G401 (cell line): Measurements from ENCODE around the gene FAM120B. TPM values are rescaled to one million over a fixed set of nuclear protein-coding genes. Genes with fewer than 3 reads are reported as not detected.

ENCODE experiments used
- DNase-seq: peaks from one replicate; pipeline ENCODE4 v3.0.0-alpha.2; 2015; ENCODE audit warnings: low spot score
- in situ Hi-C: cut with HindIII; loops from 2 replicates; pipeline ENCODE4 v1.10.0; 2016; ENCODE audit warnings: low sequenced_read_pairs, mixed read lengths
- total RNA-seq: library from RNA; depleted of rRNA; stranded (reverse); fragments of >200 nt; shearing (Covaris generic); gene quantifications from 2 replicates; pipeline ENCODE4 v1.2.3, GENCODE V29; 2014

The FAM120B gene
- total RNA-seq, 1 experiment from 2014 or later = 9.4 TPM

DNA sequence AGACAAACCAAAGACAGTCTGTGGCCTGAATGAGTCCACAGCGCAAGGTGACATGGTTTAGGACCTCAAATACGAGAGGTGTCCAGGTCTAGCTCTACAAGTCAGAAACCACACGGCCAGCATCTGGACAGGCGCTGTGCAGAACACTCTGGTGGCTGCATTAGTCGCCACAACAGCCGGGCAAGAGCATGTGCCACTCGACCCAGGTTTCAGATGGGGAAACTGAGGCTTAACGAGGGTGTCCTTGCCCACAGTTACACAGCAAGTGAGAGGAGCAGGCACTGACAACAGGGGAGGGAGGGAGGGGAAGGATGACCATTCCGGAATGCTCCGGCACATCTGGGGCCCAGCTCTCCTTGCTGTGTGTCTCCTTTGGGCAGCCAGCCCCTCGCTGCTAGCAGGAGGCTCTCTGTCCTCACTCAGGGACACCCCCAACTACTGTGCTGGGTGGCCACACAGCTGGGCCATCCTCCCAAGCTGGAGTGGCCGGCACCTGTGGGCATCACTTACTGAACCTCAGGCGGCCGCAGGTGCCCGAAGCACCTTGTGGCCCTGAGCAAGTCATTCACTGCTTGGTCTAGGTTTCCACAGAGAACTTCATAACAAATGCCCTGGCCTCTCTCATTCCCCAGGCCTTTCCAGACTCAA is 22.3 kb upstream of the FAM120B start:
- in situ Hi-C loops = no loop called here
- DNase-seq = no peak

DNA sequence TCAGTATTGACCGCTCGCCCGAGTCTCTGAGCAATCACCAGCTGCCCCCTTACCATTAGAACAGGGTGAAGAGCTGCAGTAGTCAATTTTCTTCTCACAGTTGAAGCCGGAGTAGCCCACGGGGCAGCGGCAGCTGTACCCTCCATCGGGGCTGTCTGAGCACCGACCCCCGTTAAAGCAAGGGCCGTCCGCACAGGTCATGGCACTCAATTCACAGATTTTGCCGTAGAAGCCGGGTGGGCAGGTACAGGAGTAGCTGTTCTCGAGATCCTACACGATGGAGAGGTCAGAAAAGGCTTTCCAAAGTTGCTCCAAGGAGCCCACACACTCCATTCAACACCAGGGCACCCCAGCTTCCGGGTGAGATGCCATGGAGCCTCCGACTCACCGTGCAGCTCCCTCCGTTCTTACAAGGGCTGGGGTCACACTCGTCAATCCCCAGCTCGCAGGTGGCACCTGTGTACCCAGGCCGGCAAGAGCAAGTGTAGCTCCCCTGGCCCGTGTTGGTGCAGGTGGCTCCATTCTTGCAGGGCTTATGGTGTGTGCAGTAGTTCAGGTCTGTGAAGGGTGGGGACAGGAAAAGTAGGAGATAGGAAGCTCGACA is 21.6 kb upstream of the FAM120B start:
- in situ Hi-C loops = no loop called here
- DNase-seq = no peak

GRCh38 chr6:170285482-170285881 is 21.1 kb upstream of the FAM120B start:
- in situ Hi-C loops = no loop called here
- DNase-seq = no peak

- DNase-seq = no peak
- in situ Hi-C loops = no loop called here
These were observed 20.2 kb upstream of the FAM120B start for GRCh38 chr6:170286246-170286933.

DNA sequence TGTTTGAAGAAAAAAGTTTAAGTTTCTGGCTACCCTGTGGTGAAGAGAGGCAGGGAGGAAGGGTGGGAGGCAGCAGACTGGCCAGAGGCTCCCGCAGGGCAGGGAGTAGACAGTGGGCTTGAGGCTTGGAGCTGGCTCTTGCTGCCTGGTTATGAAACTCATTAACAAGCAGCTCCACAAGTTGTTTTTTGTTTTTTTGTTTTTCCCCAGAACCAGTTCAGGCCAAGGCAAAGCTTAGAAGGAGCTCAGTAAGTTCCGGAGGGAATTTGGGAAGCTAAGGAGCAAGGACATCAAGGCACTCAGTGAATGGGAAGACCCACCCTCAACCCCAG is 19.7 kb upstream of the FAM120B start:
- no peak for DNase-seq
- in situ Hi-C loops = no loop called here

- no peak for DNase-seq
- in situ Hi-C loops = no loop called here
These were observed 19.1 kb upstream of the FAM120B start for GRCh38 chr6:170287371-170287876.

- in situ Hi-C loops = no loop called here
- DNase-seq = no peak
These were observed 18.4 kb upstream of the FAM120B start for GRCh38 chr6:170288091-170288631.

DNA sequence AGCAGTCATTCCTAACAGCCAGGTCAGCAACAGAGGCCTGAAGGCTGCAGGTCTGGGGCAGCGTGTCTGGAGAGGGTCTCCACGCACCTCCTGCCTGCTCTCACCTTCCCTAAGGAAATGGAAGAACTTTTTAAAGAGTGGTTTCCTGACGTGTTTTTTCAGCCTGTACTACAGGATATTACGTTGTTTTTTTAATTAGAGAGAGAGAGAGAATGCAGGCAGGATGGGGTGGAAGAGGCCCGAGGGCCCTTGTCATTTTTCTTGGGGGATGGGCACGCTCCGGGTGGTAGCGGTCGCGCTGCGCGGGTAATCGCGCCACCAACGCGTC is 17.7 kb upstream of the FAM120B start:
- in situ Hi-C loops = no loop called here
- DNase-seq = no peak

DNA sequence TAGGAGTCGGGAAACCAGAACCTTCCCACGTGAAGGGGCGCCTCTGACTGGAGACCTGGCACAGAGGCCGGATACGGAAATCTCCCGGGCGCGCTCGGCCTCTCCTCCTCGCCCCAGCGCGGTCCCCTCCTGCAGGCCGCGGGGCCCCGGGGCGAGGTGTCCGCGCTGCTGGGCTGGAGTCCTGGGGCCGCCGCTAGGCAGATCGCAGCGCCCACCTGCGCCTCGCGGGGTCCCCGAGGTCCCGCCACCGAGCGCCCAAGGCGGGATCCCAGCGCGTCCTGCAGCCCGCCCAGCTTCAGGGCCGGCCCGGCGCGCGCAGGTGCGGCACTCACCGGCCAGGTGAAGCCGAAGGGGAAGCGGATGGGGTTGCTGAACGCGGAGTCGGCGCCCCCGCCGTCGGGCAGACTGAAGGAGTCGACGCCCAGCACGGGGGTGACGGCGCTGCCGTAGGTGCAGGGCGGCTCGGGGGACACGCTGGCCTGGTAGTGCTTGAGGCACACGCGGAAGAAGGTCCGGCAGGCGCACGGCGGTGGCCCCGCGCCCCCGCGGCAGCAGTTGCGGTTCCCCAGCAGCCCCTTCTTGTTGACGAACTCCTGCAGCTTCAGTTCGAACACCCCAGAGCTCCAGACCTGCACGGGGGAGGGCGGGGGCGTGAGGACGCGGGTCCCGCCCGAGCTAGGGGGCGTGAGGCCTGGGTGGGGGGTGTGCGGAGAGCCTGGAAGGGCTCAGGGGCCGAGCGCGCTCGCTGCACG is 17.2 kb upstream of the FAM120B start:
- DNase-seq = no peak
- in situ Hi-C loops = no loop called here

GRCh38 chr6:170289951-170290295 is 16.6 kb upstream of the FAM120B start:
- in situ Hi-C loops = no loop called here
- no peak for DNase-seq

DNA sequence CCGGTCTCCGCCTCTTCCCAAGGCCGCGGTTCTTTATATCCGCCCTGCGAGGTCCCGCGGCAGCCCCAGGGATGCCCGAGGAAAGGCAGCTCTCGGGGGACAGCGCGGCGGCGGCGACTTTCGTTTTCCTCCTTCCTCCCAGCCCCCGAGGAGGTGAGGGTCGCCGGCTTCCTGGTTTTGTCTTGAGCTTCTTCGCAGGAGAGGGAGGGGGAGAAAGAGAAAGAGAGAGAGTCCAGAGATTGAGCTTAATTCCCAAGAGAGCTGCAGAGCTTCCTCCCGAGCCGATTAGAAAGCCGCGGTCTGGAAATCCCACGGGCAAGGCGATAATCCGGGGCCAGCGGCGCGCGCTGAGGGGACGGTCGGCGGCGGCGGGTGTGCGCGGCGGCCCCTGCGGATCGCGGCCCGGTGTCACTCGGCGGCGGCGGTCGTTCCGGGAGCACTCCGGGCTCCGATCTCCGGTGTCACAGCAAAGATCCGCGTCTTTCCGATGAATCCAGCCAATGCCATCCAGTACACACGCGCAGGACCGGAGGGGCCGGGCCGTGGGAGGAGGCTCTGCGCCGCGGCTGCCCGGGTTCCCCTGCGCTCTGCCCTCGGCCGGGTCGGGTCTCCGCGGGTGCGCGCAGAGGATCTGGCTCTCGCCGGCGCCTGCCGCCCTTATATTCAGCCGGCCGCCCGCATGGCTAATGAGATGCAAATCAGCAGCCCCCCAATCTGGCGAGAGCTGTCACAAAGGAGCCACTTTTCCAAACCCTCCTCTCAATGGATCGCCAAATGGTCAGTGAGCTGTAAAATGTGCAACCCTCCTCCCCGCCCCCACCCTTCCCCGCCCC is 16.0 kb upstream of the FAM120B start, which contains the start of gene DLL1:
TSS of gene DLL1 (minus strand) at position 783 of the 833 bp plus-strand sequence. CDS start 939 bp downstream, outside the sequence.
- in situ Hi-C loops = no loop called here
- peak; percentile 18 for DNase-seq

- in situ Hi-C loops = no loop called here
- peak; percentile 63 for DNase-seq
These were observed 15.1 kb upstream of the FAM120B start for GRCh38 chr6:170291271-170292110.

DNA sequence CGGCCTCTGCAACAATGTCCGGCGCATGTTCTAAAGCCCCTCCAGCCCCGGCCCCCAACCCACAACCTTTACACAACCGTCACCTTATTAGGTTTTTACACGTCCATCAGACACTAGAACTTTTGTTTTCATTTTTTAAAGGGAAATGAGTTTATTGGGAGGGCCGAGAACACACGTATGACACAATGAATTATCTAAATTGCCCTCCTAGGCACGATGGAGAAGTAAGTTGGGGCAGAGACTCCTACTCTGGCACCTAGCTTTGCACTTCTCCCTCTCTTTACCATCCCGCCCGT is 14.5 kb upstream of the FAM120B start:
- in situ Hi-C loops = no loop called here
- DNase-seq = no peak

GRCh38 chr6:170292407-170293158 is 14.0 kb upstream of the FAM120B start:
- peak; percentile 69 for DNase-seq
- in situ Hi-C loops = no loop called here

DNA sequence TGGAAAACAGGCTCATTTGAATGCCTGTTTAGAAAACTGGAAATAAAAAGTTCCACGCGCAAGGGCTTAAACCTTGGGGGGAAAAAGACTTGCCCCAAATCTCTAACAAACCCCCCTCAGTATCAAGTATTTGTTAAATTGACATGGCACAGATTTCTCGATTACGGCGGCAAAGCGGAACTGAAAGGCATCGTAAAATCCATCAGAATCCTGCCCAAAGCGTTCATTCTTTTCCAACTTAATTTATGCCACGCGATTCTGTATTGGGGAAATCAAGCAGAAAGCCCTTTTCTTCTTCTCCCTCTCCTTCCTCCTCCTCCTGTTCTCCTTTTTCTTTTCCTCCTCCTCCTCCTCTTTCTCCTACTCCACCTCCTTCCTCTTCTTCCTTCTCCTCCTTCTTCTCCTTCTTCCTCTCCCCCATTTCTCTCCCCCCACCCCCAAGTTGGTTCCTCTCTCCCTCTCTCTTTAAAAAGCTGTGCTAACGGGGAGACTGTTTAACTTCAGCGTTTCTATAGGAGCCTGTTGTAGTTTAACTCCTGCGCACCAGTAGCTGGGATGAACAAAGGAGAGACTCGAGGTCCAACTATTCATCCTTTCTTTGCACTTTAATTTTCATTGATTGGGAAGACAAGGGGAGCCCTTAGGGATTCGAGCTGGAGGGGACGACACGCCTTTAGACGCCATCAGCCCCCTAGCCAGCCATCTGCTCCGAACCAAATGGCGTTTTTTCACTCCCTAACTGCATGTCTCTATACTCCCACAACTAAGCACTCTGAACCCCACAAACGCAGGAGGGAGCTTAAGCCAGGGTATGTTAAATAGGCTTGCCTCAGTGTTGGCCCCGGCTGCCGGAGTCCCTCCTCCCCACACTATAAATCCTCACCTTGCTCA is 13.0 kb upstream of the FAM120B start:
- no peak for DNase-seq
- in situ Hi-C loops = no loop called here

- in situ Hi-C loops = no loop called here
- DNase-seq = no peak
These were observed 12.2 kb upstream of the FAM120B start for GRCh38 chr6:170294298-170294730.
